Activated T-helper 1 cell treated with anti-CD3 and anti-CD28 coated beads, Interleukin-12 subunit alpha, Interleukin-12 subunit beta, Interleukin-2, Interleukin-4 antibody, amounts not matched to agents 30 ng/mL and 10 ng/mL and 1 ng/mL, durations not matched to agents 14 hours and 24 hours and 36 hours (primary cell): Measurements from ENCODE around the gene UQCRHL. TPM values are rescaled to one million over a fixed set of nuclear protein-coding genes. Genes with fewer than 3 reads are reported as not detected.

ENCODE experiments used
- DNase-seq: peaks from one replicate; pipeline ENCODE4 v3.0.0; 2021; ENCODE audit warnings: low spot score
- H3K27ac Mint-ChIP-seq: one replicate; pipeline ENCODE4 v1.8.0; 2021; ENCODE audit warnings: mild to moderate bottlenecking, mixed read lengths
- H3K27me3 Mint-ChIP-seq: one replicate; pipeline ENCODE4 v1.8.0; 2022; ENCODE audit warnings: mild to moderate bottlenecking, moderate library complexity, mixed read lengths; ENCODE audit not compliant: insufficient read depth
- H3K36me3 Mint-ChIP-seq: one replicate; pipeline ENCODE4 v1.8.0; 2021; ENCODE audit warnings: low read depth, mixed read lengths
- H3K4me1 Mint-ChIP-seq: one replicate; pipeline ENCODE4 v1.8.0; 2021; ENCODE audit warnings: low read depth, mixed read lengths
- H3K4me3 Mint-ChIP-seq: one replicate; pipeline ENCODE4 v1.8.0; 2021; ENCODE audit warnings: mild to moderate bottlenecking, moderate library complexity, mixed read lengths
- H3K9me3 Mint-ChIP-seq: one replicate; pipeline ENCODE4 v1.8.0; 2021; ENCODE audit warnings: mixed read lengths
- intact Hi-C: fragments of 100-400 bp; cut with micrococcal nuclease; formaldehyde crosslinking; loops from one replicate; pipeline ENCODE4 v1.15.1; 2024
- total RNA-seq: library from RNA; stranded (reverse); gene quantifications from 2 replicates; pipeline ENCODE4 v1.2.3, GENCODE V29; 2022

The UQCRHL gene
- total RNA-seq, 1 donor from 2014 or later: 1.5 TPM

DNA sequence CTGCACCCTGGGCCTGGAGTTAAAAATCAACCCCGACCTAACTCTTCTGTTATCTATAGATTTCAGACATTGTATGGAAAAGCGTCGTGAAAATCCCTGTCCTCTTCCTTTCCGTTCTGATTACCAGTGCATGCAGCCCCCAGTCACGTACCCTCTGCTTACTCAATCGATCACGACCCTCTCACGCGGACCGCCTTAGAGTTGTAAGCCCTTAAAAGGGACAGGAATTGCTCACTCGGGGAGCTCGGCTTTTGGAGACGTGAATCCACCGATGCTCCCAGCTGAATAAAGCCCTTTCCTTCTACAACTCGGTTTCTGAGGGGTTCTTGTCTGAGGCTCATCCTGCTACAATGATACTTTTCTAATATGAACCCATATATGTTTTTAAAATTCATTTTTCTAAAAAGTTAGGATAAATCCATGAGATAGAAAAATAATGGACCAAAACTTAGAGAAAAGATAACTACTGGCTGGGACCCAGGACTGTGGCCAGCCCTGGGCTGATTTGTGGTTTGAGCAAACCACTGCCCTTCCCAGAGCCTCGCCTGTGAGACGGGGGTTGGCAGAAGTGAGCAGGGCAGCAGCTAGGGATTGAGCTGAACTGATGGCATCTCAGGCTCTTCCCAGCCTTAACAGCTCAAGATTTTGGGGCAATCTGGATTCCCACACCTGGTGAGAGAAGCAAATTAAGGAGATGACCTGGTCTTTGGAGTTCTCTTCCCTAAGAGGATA, 5.0 kb downstream of the UQCRHL start:
- DNase-seq: no peak
- H3K27ac Mint-ChIP-seq: no peak overlapping the region
- peaks cover 14% of the 10 kb centered on the region for H3K27me3 Mint-ChIP-seq
- H3K9me3 Mint-ChIP-seq: no peaks in the 10 kb centered on the region
- H3K4me3 Mint-ChIP-seq: no peak overlapping the region
- intact Hi-C loops: loop anchor here (2.0 kb wide), 1 partner anchor 204 kb away; no protein-coding TSS in a partner anchor
- H3K36me3 Mint-ChIP-seq: no peaks in the 10 kb centered on the region
- H3K4me1 Mint-ChIP-seq: peaks cover 4% of the 10 kb centered on the region

GRCh38 chr1:15799928-15800835, 7.3 kb downstream of the UQCRHL start:
- intact Hi-C loops: no loop called here
- DNase-seq: no peak
- H3K36me3 Mint-ChIP-seq: no peaks in the 10 kb centered on the region
- peaks cover 4% of the 10 kb centered on the region for H3K4me1 Mint-ChIP-seq
- H3K4me3 Mint-ChIP-seq: no peak overlapping the region
- H3K9me3 Mint-ChIP-seq: no peaks in the 10 kb centered on the region
- no peak overlapping the region for H3K27ac Mint-ChIP-seq
- peaks cover 13% of the 10 kb centered on the region for H3K27me3 Mint-ChIP-seq

DNA sequence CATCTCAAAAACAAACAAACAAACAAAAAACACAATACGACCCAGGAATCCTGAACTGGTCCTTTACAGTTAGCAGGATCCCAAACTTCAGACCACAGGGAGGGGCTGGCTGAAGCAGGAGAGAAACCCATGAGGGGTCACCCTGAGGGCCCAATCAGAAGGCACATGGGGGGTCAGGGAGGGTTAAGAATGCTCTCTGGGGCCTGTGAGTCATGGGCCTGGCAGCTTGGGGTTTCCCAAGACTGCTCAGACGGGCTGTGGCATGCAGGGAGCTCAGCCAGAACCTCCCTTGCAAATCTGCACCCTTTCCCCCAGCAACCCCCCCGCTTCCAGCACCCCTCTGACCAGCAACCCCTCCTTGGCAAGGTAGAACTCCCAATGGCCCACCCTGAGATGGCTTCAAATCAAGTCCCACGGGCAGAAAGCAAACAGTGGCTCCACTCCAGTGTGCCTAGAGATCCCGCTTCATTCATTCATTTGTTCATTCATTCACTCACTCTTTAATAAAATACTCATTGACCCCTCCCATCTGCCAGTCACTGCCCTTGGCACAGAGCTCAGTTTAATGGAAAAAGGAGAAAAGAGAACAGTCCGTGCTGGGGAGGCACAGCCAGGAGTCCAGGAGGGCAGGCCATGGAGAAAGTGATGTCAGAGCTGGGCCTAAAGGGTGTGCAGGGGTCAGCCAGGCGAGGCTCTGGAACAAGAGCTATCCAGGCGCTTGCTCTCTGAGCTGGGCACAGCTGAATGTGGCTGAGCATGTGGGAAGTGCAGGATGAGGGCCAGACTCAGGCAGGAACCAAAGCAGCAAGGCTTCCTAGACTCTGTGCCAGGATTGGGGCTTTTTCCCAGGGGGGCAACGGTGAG, 8.2 kb downstream of the UQCRHL start:
- no peak for DNase-seq
- Mint-ChIP-seq H3K4me3 (no peak overlapping the region), H3K9me3 (no peaks in the 10 kb centered on the region), H3K27me3 (peaks cover 13% of the 10 kb centered on the region), H3K27ac (no peak overlapping the region), H3K36me3 (no peaks in the 10 kb centered on the region), H3K4me1 (peaks cover 4% of the 10 kb centered on the region)
- intact Hi-C loops: no loop called here

DNA sequence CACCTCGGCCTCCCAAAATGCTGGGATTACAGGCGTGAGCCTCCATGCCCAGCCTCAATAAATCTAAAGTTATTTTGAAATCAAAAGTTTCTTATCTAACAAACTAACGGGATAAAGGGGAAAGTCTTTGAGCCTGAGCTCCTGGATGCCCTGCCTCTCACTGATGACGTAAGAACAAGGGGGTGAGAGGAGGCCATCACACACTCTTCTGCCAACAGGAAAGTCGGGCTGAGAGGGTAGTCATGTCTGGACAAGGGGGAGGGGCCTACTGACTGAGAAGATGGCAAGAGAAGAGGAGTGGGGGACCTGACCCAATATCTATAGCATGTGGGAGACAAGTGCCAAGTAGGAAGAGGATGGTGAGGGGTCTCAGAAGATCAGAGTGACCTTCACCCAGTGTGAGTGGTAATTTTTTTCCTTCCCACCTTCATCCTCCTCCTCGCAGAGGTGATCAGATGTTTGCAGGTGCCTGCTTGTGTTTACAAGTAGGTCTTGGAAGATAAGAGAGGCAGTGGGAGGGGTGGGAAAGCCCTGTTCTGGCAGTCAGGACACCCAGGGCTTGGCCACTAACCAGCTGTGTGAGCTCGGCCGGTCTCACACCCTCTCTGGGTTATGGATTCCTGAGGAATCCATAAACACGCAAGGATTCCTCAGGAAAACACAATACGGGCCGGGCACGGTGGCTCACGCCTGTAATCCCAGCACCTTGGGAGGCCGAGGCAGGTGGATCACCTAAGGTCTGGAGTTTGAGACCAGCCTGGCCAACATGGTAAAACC, 9.6 kb downstream of the UQCRHL start:
- Mint-ChIP-seq H3K4me1 (peaks cover 4% of the 10 kb centered on the region), H3K4me3 (no peak overlapping the region), H3K9me3 (no peaks in the 10 kb centered on the region), H3K27ac (no peak overlapping the region), H3K36me3 (no peaks in the 10 kb centered on the region), H3K27me3 (peaks cover 9% of the 10 kb centered on the region)
- intact Hi-C loops: no loop called here
- no peak for DNase-seq

DNA sequence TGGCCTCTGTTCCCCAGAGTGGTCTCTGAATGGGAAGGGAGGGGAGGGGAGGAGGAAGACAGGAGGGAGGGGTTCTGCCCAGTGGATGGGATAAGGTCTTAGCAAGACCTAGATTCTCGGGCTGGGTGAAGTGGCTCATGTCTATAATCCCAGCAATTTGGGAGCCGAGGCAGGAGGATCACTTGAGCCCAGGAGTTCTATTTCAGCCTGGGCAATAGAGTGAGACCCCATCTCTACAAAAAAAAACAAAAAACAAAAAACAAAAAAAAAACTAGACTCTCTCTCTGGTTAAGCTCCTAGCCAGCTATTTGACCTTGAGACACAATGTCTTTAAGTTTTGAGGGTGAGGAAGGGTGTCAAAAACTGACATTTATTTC, 11.4 kb downstream of the UQCRHL start:
- no peak for DNase-seq
- Mint-ChIP-seq H3K4me3 (no peak overlapping the region), H3K36me3 (no peaks in the 10 kb centered on the region), H3K9me3 (no peaks in the 10 kb centered on the region), H3K4me1 (peaks cover 4% of the 10 kb centered on the region), H3K27ac (no peak overlapping the region), H3K27me3 (peaks cover 6% of the 10 kb centered on the region)
- intact Hi-C loops: no loop called here

GRCh38 chr1:15788624-15789301, 18.7 kb downstream of the UQCRHL start:
- intact Hi-C loops: no loop called here
- no peaks in the 10 kb centered on the region for H3K36me3 Mint-ChIP-seq
- H3K27me3 Mint-ChIP-seq: peaks cover 7% of the 10 kb centered on the region
- no peak for DNase-seq
- no peaks in the 10 kb centered on the region for H3K4me1 Mint-ChIP-seq
- no peak overlapping the region for H3K27ac Mint-ChIP-seq
- H3K9me3 Mint-ChIP-seq: no peaks in the 10 kb centered on the region
- no peak overlapping the region for H3K4me3 Mint-ChIP-seq

GRCh38 chr1:15786581-15786980, 20.9 kb downstream of the UQCRHL start:
- Mint-ChIP-seq H3K27ac (no peak overlapping the region), H3K4me3 (no peak overlapping the region), H3K9me3 (no peaks in the 10 kb centered on the region), H3K27me3 (peaks cover 6% of the 10 kb centered on the region), H3K4me1 (no peaks in the 10 kb centered on the region), H3K36me3 (no peaks in the 10 kb centered on the region)
- intact Hi-C loops: no loop called here
- DNase-seq: no peak

DNA sequence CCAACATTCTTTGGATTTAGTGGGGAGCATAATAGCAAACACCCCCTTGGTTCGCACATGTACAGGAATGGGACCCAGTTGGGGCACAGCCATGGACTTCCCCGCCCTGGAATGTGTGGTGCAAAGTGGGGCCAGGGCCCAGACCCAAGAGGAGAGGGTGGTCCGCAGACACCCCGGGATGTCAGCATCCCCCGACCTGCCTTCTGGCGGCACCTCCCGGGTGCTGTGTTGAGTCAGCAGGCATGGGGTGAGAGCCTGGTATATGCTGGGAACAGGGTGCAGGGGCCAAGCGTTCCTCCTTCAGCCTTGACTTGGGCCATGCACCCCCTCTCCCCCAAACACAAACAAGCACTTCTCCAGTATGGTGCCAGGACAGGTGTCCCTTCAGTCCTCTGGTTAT, 21.8 kb downstream of the UQCRHL start:
- Mint-ChIP-seq H3K27ac (no peak overlapping the region), H3K9me3 (no peaks in the 10 kb centered on the region), H3K4me3 (no peak overlapping the region), H3K4me1 (no peaks in the 10 kb centered on the region), H3K27me3 (peaks cover 5% of the 10 kb centered on the region), H3K36me3 (no peaks in the 10 kb centered on the region)
- intact Hi-C loops: no loop called here
- no peak for DNase-seq

DNA sequence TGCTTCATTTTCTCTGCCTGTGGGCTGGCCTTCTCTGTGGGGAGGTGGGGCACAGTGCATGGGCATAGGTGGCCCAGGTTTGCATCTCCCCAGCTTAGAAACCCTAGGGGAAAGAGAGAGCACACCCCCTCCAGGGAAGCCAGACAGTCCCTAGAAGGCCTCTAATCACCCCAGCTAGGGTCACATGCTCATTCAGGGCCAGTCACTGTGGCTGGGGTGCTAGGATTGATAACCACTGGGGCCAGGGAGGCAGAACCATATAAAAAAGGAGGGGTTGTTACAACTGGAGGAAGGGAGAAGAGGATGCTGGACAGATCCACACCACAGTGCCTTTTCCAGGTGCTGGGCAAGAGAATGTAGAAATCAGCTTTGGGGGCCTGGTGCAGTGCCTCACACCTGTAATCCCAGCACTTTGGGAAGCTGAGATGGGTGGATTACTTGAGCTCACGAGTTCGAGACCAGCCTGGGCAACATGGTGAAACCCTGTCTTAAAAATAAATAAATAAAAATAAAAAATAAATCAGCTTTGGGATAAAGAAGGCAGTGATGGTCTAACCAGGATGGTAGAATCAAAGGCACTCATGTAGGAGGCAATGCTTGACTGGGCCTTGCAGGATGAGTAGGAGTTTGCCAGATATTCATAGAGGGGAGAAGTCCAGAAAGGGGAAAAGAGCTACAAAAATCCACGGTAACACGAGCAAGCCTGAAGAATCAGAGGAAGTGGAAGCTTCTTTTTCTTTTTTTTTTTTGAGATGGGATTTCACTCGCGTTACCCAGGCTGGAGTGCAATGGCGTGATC, 29.3 kb downstream of the UQCRHL start:
- Mint-ChIP-seq H3K4me1 (no peaks in the 10 kb centered on the region), H3K36me3 (no peaks in the 10 kb centered on the region), H3K27ac (no peak overlapping the region), H3K9me3 (no peaks in the 10 kb centered on the region), H3K27me3 (peaks cover 3% of the 10 kb centered on the region), H3K4me3 (no peak overlapping the region)
- no peak for DNase-seq
- intact Hi-C loops: no loop called here

DNA sequence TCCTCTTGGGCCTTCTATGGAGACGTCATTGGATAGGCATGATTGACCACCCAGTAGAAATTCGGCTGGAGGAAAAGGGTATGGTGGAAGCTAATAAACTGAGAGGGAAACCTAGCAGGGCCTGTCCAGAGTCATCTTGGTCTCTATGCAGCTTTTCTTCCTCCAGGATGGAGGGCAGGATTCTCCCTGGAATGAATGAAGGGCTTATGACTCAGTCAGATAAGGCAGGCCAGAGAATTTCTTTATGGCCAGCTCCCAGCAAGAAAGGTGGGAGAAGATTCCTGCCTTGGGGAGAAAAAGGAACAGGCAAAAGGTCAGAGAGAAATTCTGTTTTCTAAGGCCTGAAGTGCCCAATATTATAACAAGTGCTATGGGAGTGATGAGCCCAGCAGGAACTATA, 31.7 kb downstream of the UQCRHL start:
- no peak for DNase-seq
- intact Hi-C loops: no loop called here
- no peaks in the 10 kb centered on the region for H3K4me1 Mint-ChIP-seq
- no peak overlapping the region for H3K4me3 Mint-ChIP-seq
- H3K9me3 Mint-ChIP-seq: no peaks in the 10 kb centered on the region
- no peak overlapping the region for H3K27ac Mint-ChIP-seq
- H3K27me3 Mint-ChIP-seq: peaks cover 3% of the 10 kb centered on the region
- no peaks in the 10 kb centered on the region for H3K36me3 Mint-ChIP-seq

- H3K4me1 Mint-ChIP-seq: no peaks in the 10 kb centered on the region
- DNase-seq: no peak
- no peaks in the 10 kb centered on the region for H3K9me3 Mint-ChIP-seq
- H3K27ac Mint-ChIP-seq: no peak overlapping the region
- H3K4me3 Mint-ChIP-seq: no peak overlapping the region
- no peaks in the 10 kb centered on the region for H3K36me3 Mint-ChIP-seq
- intact Hi-C loops: no loop called here
- H3K27me3 Mint-ChIP-seq: no peaks in the 10 kb centered on the region
Observed at GRCh38 chr1:15771836-15772515, 35.5 kb downstream of the UQCRHL start.
